Breast epithelium (tissue), 4 donors: Measurements from ENCODE around the gene LYST. TPM values are rescaled to one million over a fixed set of nuclear protein-coding genes. Genes with fewer than 3 reads are reported as not detected.

ENCODE experiments used
- DNase-seq, 2 donors: peaks; one replicate each; pipeline ENCODE4 v3.0.0-alpha.2; 2019; ENCODE audit warnings: low spot score in 2 of 2
- H3K27ac ChIP-seq, 2 donors: fragments of 200-600 bp; sonication (generic) in 1 of 2; one replicate each; pipeline ENCODE4 v1.5.1; 2016 to 2019; ENCODE audit warnings: mild to moderate bottlenecking in 1 of 2
- H3K27me3 ChIP-seq, 2 donors: fragments of 200-600 bp; sonication (generic) in 1 of 2; one replicate each; pipeline versions ENCODE4 v1.5.1 to v1.6.0; 2017 to 2019; ENCODE audit warnings: control low read depth in 1 of 2, mild to moderate bottlenecking in 1 of 2
- H3K36me3 ChIP-seq: fragments of 200-600 bp; one replicate; pipeline ENCODE4 v1.5.1; 2019
- H3K4me1 ChIP-seq, 2 donors: fragments of 200-600 bp; sonication (generic); one replicate each; pipeline ENCODE4 v1.5.1; 2016 to 2019; ENCODE audit warnings: control low read depth in 1 of 2
- H3K4me3 ChIP-seq, 3 donors: fragments of 200-600 bp; sonication (generic); 1 replicate in 2 of 3; 2 replicates in 1 of 3; pipeline ENCODE4 v1.5.1; 2016 to 2019; ENCODE audit warnings: mild to moderate bottlenecking in 3 of 3, moderate library complexity in 2 of 3
- H3K9me3 ChIP-seq, 2 donors: fragments of 200-600 bp; sonication (generic) in 1 of 2; one replicate each; pipeline ENCODE4 v1.5.1; 2016 to 2019; ENCODE audit warnings: control low read depth in 1 of 2
- CTCF ChIP-seq, 3 donors: fragments of 450-650 bp; IDR thresholded peaks; one replicate each; pipeline ENCODE4 v1.5.1; 2016 to 2017; ENCODE audit warnings: antibody characterized with exemption in 3 of 3, mild to moderate bottlenecking in 3 of 3, moderate library complexity in 3 of 3
- POLR2A ChIP-seq: fragments of 450-650 bp; IDR thresholded peaks from one replicate; pipeline ENCODE4 v1.6.1; 2016; ENCODE audit warnings: antibody characterized with exemption, mild to moderate bottlenecking, moderate library complexity
- POLR2AphosphoS5 ChIP-seq, 3 donors: sonication (generic); formaldehyde crosslinking; IDR thresholded peaks; one replicate each; pipeline ENCODE4 v1.6.1; 2017; ENCODE audit warnings: antibody characterized with exemption in 3 of 3
- intact Hi-C: fragments of 100-400 bp; cut with DNase I; formaldehyde crosslinking; loops from one replicate; pipeline ENCODE4 v1.15.1; 2023; ENCODE audit warnings: low total_unique reads
- total RNA-seq, 3 donors: library from RNA; depleted of rRNA; stranded (reverse); fragments of >200 nt; gene quantifications; one replicate each; pipeline ENCODE4 v1.1.0, GENCODE V29; 2016

Gene LYST
- total RNA-seq, 3 donors from 2014 or later, result 63.3 to 78.3 (median 66.1) TPM

DNA sequence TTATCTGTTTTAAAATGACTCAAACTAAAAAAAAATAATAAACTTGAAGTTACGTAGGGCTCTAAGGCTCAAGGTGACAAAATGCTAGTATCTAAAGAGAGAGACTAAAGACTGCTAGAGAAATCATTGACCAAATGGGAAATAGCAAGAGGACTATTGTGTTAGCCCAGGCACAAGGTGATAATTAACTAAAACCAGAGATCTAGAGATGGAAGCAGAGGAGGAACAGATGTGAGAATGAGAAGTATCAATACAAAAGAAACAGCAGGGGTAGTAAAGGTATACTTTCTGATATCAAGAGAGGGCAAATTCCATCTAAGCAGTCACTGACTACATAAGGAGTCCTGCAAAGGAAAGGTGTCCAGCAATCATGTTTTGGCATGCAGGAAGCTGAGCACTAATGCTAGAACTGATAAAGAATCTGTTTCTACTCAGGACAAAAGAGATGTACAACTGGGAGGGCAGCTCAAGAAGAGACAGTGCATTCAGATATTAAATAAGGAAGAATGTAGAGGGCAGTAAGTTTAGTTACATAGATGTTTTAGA lies 116.9 kb downstream of the LYST start:
- Histone ChIP-seq H3K27ac (no peak overlapping the region), H3K36me3 (peaks cover 3% of the 10 kb centered on the region), H3K9me3 (no peaks in the 10 kb centered on the region), H3K4me1 (no peaks in the 10 kb centered on the region), H3K4me3 (no peak overlapping the region), H3K27me3 (no peaks in the 10 kb centered on the region)
- no peak for DNase-seq
- intact Hi-C loops, result no loop called here
- no peak for TF ChIP-seq POLR2A
- no peak for TF ChIP-seq POLR2AphosphoS5 (IDR thresholded peaks at IDR 0.05)
- no peak for TF ChIP-seq CTCF (IDR thresholded peaks at IDR 0.05)

DNA sequence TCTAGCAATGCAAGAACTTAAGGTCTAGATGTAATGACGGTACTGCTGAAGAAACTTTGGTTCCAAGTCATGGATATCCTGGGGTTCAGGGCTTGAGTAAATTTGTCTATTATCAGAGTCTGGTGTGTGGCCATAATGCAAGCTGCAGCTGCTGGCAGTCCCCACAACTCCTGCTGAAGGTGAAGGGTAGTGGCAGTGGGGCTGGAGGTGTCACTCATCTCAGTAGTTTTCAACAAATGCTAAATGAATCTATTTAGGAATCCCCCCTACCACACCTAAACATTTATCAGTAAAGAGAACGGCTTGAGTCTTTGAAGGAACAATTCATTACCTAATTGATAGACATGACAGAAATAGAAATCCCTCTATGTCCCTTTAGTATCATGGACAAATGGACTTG lies 118.0 kb downstream of the LYST start:
- DNase-seq, result no peak
- no peaks in the 10 kb centered on the region for H3K27me3 ChIP-seq
- no peaks in the 10 kb centered on the region for H3K9me3 ChIP-seq
- no peak overlapping the region for H3K27ac ChIP-seq
- TF ChIP-seq POLR2A (no peak), POLR2AphosphoS5 (IDR thresholded peaks at IDR 0.05) (no peak), CTCF (IDR thresholded peaks at IDR 0.05) (no peak)
- intact Hi-C loops, result no loop called here
- peaks cover 3% of the 10 kb centered on the region for H3K36me3 ChIP-seq
- H3K4me3 ChIP-seq, result no peak overlapping the region
- no peaks in the 10 kb centered on the region for H3K4me1 ChIP-seq

- intact Hi-C loops, result no loop called here
- no peak for DNase-seq
- H3K4me1 ChIP-seq, result no peaks in the 10 kb centered on the region
- no peak overlapping the region for H3K4me3 ChIP-seq
- H3K27ac ChIP-seq, result no peak overlapping the region
- H3K27me3 ChIP-seq, result no peaks in the 10 kb centered on the region
- peaks cover 3% of the 10 kb centered on the region for H3K36me3 ChIP-seq
- no peaks in the 10 kb centered on the region for H3K9me3 ChIP-seq
- TF ChIP-seq POLR2AphosphoS5 (IDR thresholded peaks at IDR 0.05), result no peak
- no peak for TF ChIP-seq POLR2A
- TF ChIP-seq CTCF (IDR thresholded peaks at IDR 0.05), result no peak
Measured at GRCh38 chr1:235746245-235746644, 120.5 kb downstream of the LYST start.

DNA sequence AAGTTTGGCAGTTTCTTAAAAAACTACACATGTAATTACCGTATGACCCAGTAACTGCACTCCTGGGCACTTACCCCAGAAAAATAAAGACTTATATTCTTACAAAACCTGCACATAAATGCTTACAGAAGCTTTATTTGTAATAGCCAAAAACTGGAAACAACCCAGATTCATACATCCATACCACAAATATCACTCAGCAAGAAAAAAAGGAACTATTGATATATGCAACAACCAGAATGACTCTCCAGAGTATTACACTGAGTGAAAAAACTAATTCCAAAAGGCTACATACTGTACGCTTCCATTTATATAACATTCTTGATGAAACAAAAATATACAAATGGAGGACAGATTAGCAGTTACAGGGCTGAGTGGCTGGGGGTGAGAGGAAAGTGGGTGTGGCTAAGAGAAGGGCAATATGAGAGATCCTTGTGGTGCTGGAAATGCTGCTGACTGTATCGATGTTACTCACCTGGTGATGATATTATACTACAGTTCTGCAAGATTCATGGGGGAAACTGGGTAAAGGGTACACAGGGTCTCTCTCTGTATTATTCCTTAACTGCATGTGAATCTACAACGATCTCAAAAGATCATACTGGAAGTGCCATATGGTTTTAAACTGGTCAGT lies 121.1 kb downstream of the LYST start:
- TF ChIP-seq POLR2AphosphoS5 (IDR thresholded peaks at IDR 0.05), result no peak
- TF ChIP-seq POLR2A, result no peak
- no peak for TF ChIP-seq CTCF (IDR thresholded peaks at IDR 0.05)
- intact Hi-C loops, result no loop called here
- Histone ChIP-seq H3K36me3 (peaks cover 3% of the 10 kb centered on the region), H3K9me3 (no peaks in the 10 kb centered on the region), H3K27me3 (no peaks in the 10 kb centered on the region), H3K27ac (no peak overlapping the region), H3K4me1 (no peaks in the 10 kb centered on the region), H3K4me3 (no peak overlapping the region)
- DNase-seq, result no peak

DNA sequence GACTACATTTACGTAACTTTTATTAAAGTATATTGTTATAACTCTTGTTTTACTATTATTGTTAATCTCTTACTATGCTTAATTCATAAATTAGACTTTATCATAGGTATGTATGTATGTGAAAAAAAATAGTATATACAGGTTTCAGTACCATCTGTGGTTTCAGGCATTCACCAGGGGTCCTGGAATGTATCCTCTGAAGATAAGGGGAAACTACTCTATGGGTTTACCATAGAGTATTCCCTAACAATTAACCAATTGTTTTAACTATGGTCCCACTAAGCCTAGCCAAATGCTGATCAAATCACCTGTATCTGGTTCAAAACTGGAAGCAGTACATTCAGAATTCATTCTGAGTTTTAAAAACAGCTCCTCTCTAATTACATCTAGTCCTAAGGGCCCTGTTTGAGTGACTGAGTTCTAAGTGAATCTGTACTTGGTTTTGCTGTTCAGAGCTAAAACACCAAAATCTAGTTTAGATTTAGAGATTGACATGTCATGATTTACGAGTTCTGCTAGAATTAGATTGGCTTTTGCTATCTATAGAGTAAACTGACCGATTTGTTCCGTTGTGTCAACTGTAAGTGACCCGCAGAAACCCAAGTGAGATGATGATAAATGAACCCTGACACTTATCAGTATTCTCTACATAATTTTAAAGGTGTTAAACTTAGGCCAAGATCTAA lies 123.6 kb downstream of the LYST start:
- Histone ChIP-seq H3K4me3 (no peak overlapping the region), H3K4me1 (no peaks in the 10 kb centered on the region), H3K36me3 (peaks cover 3% of the 10 kb centered on the region), H3K9me3 (no peaks in the 10 kb centered on the region), H3K27me3 (no peaks in the 10 kb centered on the region), H3K27ac (no peak overlapping the region)
- intact Hi-C loops, result no loop called here
- no peak for DNase-seq
- TF ChIP-seq POLR2AphosphoS5 (IDR thresholded peaks at IDR 0.05) (no peak), POLR2A (no peak), CTCF (IDR thresholded peaks at IDR 0.05) (no peak)
